Spleen (tissue), 13 donors: Measurements from ENCODE around the gene GANAB. TPM values are rescaled to one million over a fixed set of nuclear protein-coding genes. Genes with fewer than 3 reads are reported as not detected.
"Not testable (repeated sequence)": the region's sequence is repeated elsewhere in the genome, so short reads cannot be mapped to it uniquely, and the experiment has no call there.

Source experiments
- DNase-seq: peaks from one replicate; pipeline ENCODE4 v3.0.0-alpha.2; 2020
- H3K27ac ChIP-seq, 8 donors: fragments of 200-600 bp; sonication (generic) in 7 of 8; 1 replicate in 4 of 8; 2 replicates in 4 of 8; pipeline versions ENCODE4 v1.5.0 to v1.8.0; 2016 to 2021; ENCODE audit warnings: inconsistent platforms in 4 of 8, mild to moderate bottlenecking in 4 of 8, moderate library complexity in 1 of 8
- H3K27me3 ChIP-seq, 7 donors: fragments of 200-600 bp; sonication (generic) in 6 of 7; replicated peaks in 1 of 7; 1 replicate in 4 of 7; 2 replicates in 3 of 7; pipeline versions ENCODE4 v1.5.0 to v1.8.0; 2016 to 2021; ENCODE audit warnings: inconsistent platforms in 3 of 7, mild to moderate bottlenecking in 1 of 7
- H3K36me3 ChIP-seq, 6 donors: fragments of 200-600 bp; sonication (generic) in 5 of 6; 1 replicate in 4 of 6; 2 replicates in 2 of 6; pipeline versions ENCODE4 v1.5.0 to v1.8.0; 2016 to 2021; ENCODE audit warnings: inconsistent platforms in 2 of 6
- H3K4me1 ChIP-seq, 6 donors: fragments of 200-600 bp; sonication (generic) in 5 of 6; 1 replicate in 3 of 6; 2 replicates in 3 of 6; pipeline versions ENCODE4 v1.5.0 to v1.8.0; 2016 to 2021; ENCODE audit warnings: inconsistent platforms in 3 of 6
- H3K4me3 ChIP-seq, 8 donors: fragments of 200-600 bp; sonication (generic) in 7 of 8; 1 replicate in 4 of 8; 2 replicates in 4 of 8; pipeline versions ENCODE4 v1.5.0 to v1.8.0; 2016 to 2021; ENCODE audit warnings: inconsistent platforms in 4 of 8, mild to moderate bottlenecking in 4 of 8, moderate library complexity in 2 of 8
- H3K9me3 ChIP-seq, 8 donors: fragments of 200-600 bp; sonication (generic) in 7 of 8; 1 replicate in 4 of 8; 2 replicates in 4 of 8; pipeline versions ENCODE4 v1.5.0 to v1.8.0; 2016 to 2021; ENCODE audit warnings: inconsistent platforms in 4 of 8
- CTCF ChIP-seq, 11 experiments: fragments of 200-600 bp in 7 of 11; fragments of 450-650 bp in 4 of 11; sonication (generic) in 4 of 11; IDR thresholded peaks in 8 of 11; conservative IDR thresholded peaks in 3 of 11; 1 replicate in 7 of 11; 2 replicates in 4 of 11; pipeline versions ENCODE4 v1.4.0 to v1.8.0; 2016 to 2021; ENCODE audit warnings: antibody characterized with exemption in 11 of 11, inconsistent platforms in 4 of 11, mild to moderate bottlenecking in 1 of 11
- POLR2A ChIP-seq, 3 donors: fragments of 450-650 bp; IDR thresholded peaks; one replicate each; pipeline ENCODE4 v1.5.1; 2017; ENCODE audit warnings: antibody characterized with exemption in 3 of 3, mild to moderate bottlenecking in 1 of 3
- POLR2AphosphoS5 ChIP-seq, 3 donors: sonication (generic); formaldehyde crosslinking; IDR thresholded peaks; one replicate each; pipeline ENCODE4 v1.5.1; 2017; ENCODE audit warnings: antibody characterized with exemption in 3 of 3
- WGBS, 5 donors: extraction: QIAGEN DNeasy Blood & Tissue Kit in 3 of 5; methylation state at CpG; one replicate each; pipeline versions ENCODE4 v1.1.5 to v1.1.7; 2013 to 2018; 5-methylcytosine and 5-hydroxymethylcytosine counted together
- intact Hi-C: fragments of 100-400 bp; cut with DNase I; formaldehyde crosslinking; loops from one replicate; pipeline ENCODE4 v1.15.0; 2023; ENCODE audit warnings: low total_unique reads
- long read RNA-seq, 2 donors: transcript quantifications; one replicate each; lab custom pipeline, GENCODE V29; 2026
- polyA plus RNA-seq, 3 donors: library from polyadenylated mRNA; stranded (reverse); fragments of 200-250 nt; gene quantifications; one replicate each; pipeline ENCODE4 v1.2.1, GENCODE V29; 2013
- total RNA-seq, 7 donors: library from RNA; depleted of rRNA in 3 of 7; stranded (reverse); fragments of >200 nt in 3 of 7; fragmentation: NEBNext Ultra II Directional in 4 of 7; extraction: Animal tissue kit (Norgen Biotek cat#: 25700) in 4 of 7; gene quantifications; one replicate each; pipeline versions ENCODE4 v1.1.0 to v1.2.1, GENCODE V29; 2016 to 2021
- donor health status: healthy with polysubstance abuse.
- donor health status: DM: no; HTN: no; CAD: no; lungs with moderate emphysema.
- donor health status: DM: no; HTN: no; CAD: no.
- donor health status: Bipolar disorder and iron deficiency.
- donor health status: healthy.
- donor health status: DM: no; HTN: no; CAD: no.
- donor health status: DM: yes; HTN: yes; CAD: no.

GANAB gene
- total RNA-seq: 100 to 1,000 TPM; 122 to 245 (median 198) TPM
- polyA plus RNA-seq: 10 to 100 TPM; 49.0 to 72.4 (median 53.6) TPM
- long read RNA-seq, donor 1, partial matches to known transcripts: 96 of 104 reads
- long read RNA-seq, donor 1, other reads (novel, unspliced or antisense): 0 of 104 reads
- long read RNA-seq, donor 2, partial matches to known transcripts: 7 of 11 reads
- long read RNA-seq, donor 2, other reads (novel, unspliced or antisense): 0 of 11 reads

DNA sequence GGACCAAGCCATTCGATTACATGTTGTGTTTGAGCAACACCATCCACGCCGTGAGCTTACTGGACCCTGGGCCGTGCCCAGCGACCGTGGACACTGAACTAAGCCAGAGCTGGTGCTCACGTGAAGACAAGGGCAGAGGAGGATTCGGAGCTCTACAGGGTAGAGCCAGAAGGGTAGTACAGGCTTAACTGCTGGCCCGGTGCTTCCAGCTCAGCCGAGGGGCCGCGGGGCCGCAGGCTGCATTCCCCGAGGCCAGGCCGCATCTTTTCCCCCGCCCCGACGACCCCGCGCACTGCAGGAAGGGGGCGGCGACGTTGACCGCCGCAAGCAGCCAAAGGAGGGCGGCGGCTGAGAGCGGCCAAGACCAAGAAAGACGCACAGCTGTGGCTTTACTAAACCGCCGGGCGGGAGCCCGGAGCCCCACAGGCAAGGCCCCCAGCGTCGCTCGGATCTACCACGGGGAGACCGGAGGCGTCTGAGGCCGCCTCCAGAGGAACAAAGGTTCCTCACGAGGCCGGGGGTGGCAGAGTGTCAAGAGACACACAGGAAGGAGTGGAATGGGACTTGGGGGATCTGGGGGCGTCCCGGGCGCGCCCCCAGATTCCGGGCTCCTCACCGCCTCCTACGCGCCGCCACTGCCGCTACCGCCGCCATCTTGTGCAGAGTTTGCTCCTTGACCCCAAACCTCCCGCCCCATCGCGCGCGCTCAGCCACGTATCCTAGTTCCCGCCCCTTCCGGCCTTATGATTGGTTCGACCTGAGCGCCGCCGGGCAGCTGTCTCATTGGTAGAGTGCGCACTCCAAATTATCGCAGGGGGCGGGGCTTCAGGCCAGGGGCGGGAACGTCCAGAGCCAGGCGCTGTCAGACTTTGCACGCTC is at the start of gene GANAB:
GANAB (minus strand) TSS at position 668 of the 879 bp plus-strand sequence; CDS start at position 654, 14 bp downstream.
- Histone ChIP-seq H3K36me3 (peaks cover 0 to 64% (median 43%) of the 10 kb centered on the region in 6 donors), H3K27me3 (no peaks in the 10 kb centered on the region), H3K4me3 (peak within 1 kb of the TSS; percentile 84 to 99 (median 96)), H3K9me3 (no peaks in the 10 kb centered on the region), H3K4me1 (peaks cover 20 to 84% (median 41%) of the 10 kb centered on the region in 6 donors), H3K27ac (peak within 1 kb of the TSS; percentile 89 to 98 (median 94))
- intact Hi-C loops: no loop called here
- 0 to 1% (median 1%) methylated on average over 52 to 73 of the region's 73 CpGs for WGBS, 5 donors
- peak; percentile 99 for DNase-seq
- TF ChIP-seq POLR2AphosphoS5 (IDR thresholded peaks at IDR 0.05): peak; percentile 94 to 97 (median 97)
- peak in 2 of 3 donors; percentile 43 to 70 for TF ChIP-seq POLR2A (IDR thresholded peaks at IDR 0.05)
- peak in 2 of 11 experiments; percentile 9 to 27 for TF ChIP-seq CTCF (IDR thresholded peaks at IDR 0.05 in 8 of 11, conservative IDR thresholded peaks at IDR 0.05 in 3 of 11)

DNA sequence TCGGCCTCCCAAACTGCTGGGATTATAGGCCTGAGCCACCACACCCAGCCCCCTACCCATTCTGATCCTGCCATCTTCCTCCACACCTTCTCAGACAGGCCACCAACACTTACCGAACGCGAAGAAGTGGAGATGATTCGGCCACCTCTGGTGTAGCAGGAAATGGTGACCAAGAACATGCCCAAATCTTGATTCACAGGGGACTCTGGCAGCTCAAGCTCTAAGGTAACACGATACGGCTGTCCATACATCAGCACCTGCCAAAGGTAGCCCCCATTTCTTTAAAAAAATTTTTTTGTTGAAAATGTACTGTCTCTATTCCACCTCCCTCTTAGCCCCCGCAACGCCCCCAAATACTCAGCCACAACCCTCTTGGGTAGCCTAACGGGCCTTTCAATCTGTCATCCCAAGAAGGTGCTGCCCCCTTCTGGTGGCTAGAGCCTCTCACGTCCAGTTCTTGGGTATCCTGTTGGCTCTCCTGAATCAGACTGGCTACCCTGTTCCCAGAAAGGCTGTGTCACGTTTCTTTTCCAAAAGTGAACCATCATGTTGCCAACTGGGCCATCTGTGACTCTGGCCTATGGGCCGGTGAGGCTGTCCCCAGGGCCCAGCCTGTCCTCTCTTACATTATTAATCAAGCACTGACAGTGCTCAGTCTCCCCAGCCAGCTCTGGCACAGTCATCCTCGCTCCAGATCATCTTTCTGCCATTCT is 48.2 kb upstream of the GANAB start:
- Histone ChIP-seq H3K27ac (no peak overlapping the region), H3K36me3 (peaks cover 3 to 47% (median 30%) of the 10 kb centered on the region in 6 donors), H3K4me3 (no peak overlapping the region), H3K9me3 (no peaks in the 10 kb centered on the region), H3K27me3 (no peaks in the 10 kb centered on the region), H3K4me1 (peaks cover 0 to 9% (median 6%) of the 10 kb centered on the region in 6 donors)
- 45 to 57% (median 52%) methylated on average over 14 of the region's 14 CpGs for WGBS, 5 donors
- DNase-seq: peak; percentile 90
- intact Hi-C loops: loop anchor here (10.0 kb wide), 2 partner anchors 270 to 300 kb away; no protein-coding TSS in a partner anchor
- TF ChIP-seq POLR2AphosphoS5 (IDR thresholded peaks at IDR 0.05) (peak in 1 of 3 donors; percentile 56), POLR2A (IDR thresholded peaks at IDR 0.05) (no peak), CTCF (IDR thresholded peaks at IDR 0.05 in 8 of 11, conservative IDR thresholded peaks at IDR 0.05 in 3 of 11) (peak; percentile 51 to 92 (median 81))

DNA sequence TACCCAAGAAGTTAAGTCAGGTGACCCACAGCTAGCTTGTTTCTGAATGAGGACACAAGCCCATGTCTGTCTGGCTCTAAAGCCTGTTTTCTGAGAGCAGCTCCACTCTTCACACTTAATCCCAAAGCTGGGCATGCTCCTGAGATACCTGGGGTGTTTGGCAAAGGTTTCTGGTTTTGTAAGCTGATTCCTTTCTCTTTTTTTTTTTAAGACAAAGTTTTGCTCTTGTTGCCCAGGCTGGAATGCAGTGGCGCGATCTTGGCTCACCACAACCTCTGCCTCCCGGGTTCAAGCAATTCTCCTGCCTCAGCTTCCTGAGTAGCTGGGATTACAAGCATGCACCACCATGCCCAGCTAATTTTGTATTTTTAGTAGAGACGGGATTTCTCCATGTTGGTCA is 47.2 kb upstream of the GANAB start:
- intact Hi-C loops: loop anchor here (10.0 kb wide), 2 partner anchors 269 to 299 kb away; no protein-coding TSS in a partner anchor
- H3K4me3 ChIP-seq, H3K4me1 ChIP-seq, H3K27ac ChIP-seq, H3K9me3 ChIP-seq, H3K27me3 ChIP-seq, DNase-seq: not testable (repeated sequence)
- WGBS, 5 donors: 69 to 94% (median 75%) methylated on average over 4 of the region's 4 CpGs
- peaks cover 3 to 52% (median 30%) of the 10 kb centered on the region in 6 donors for H3K36me3 ChIP-seq

GRCh38 chr11:62689421-62690183 is 43.2 kb upstream of the GANAB start, which contains the start of gene LRRN4CL:
TSS of gene LRRN4CL (minus strand) at chr11:62689530. CDS start at chr11:62688508, 1,022 bp downstream.
- H3K27ac ChIP-seq: no peak within 1 kb of the TSS
- peaks cover 0 to 15% (median 6%) of the 10 kb centered on the region in 6 donors for H3K4me1 ChIP-seq
- WGBS, 5 donors: 68 to 85% (median 78%) methylated on average over 11 of the region's 11 CpGs
- peaks cover 6 to 23% (median 16%) of the 10 kb centered on the region in 7 donors for H3K27me3 ChIP-seq
- TF ChIP-seq POLR2AphosphoS5 (IDR thresholded peaks at IDR 0.05): no peak
- no peak for TF ChIP-seq CTCF (IDR thresholded peaks at IDR 0.05 in 8 of 11, conservative IDR thresholded peaks at IDR 0.05 in 3 of 11)
- no peak for TF ChIP-seq POLR2A (IDR thresholded peaks at IDR 0.05)
- no peak within 1 kb of the TSS for H3K4me3 ChIP-seq
- peaks cover 3 to 52% (median 30%) of the 10 kb centered on the region in 6 donors for H3K36me3 ChIP-seq
- intact Hi-C loops: loop anchor here (10.0 kb wide), 2 partner anchors 265 to 295 kb away; no protein-coding TSS in a partner anchor
- DNase-seq: no peak
- no peaks in the 10 kb centered on the region for H3K9me3 ChIP-seq
